A673 (cell line): ENCODE results near the gene DENND6A. TPM values are rescaled to one million over a fixed set of nuclear protein-coding genes. Genes with fewer than 3 reads are reported as not detected.

Experiments
- BruUV-seq: library from RNA; stranded (reverse); fragments of 400-500 nt; replicated peaks from 2 replicates; lab custom pipeline; 2021; lab: Mats Ljungman, UMichigan
- CTCF ChIA-PET: fragments of 300-600 bp; sonication (Branson Sonifier 250); formaldehyde crosslinking; loops from one replicate; lab custom pipeline; 2022; ENCODE audit warnings: antibody characterized with exemption; lab: Charles Lee
- POLR2A ChIA-PET: fragments of 300-600 bp; sonication (Branson Sonifier 250); formaldehyde crosslinking; loops from one replicate; lab custom pipeline; 2022; ENCODE audit warnings: antibody characterized with exemption; ENCODE audit not compliant: low non-redundant PET; lab: Charles Lee
- DNase-seq: peaks from one replicate; pipeline ENCODE4 v3.0.0-alpha.2; 2015; ENCODE audit warnings: low spot score
- H3K27ac ChIP-seq: fragments of 200-600 bp; sonication (generic); 2 replicates; pipeline ENCODE4 v1.5.1; 2016; ENCODE audit warnings: mixed run types, low read depth, mild to moderate bottlenecking, mixed read lengths, antibody characterized with exemption, low read length; ENCODE audit not compliant: poor library complexity, severe bottlenecking
- H3K27me3 ChIP-seq: fragments of 200-600 bp; sonication (generic); replicated peaks from 2 replicates; pipeline ENCODE4 v1.6.1; 2017; ENCODE audit warnings: mixed run types, low read depth, mild to moderate bottlenecking, mixed read lengths, antibody characterized with exemption, low read length; ENCODE audit not compliant: insufficient read depth, poor library complexity
- H3K36me3 ChIP-seq: fragments of 200-600 bp; sonication (generic); 2 replicates; pipeline ENCODE4 v1.6.1; 2016; ENCODE audit warnings: mixed run types, mild to moderate bottlenecking, mixed read lengths, antibody characterized with exemption, low read length; ENCODE audit not compliant: insufficient read depth, poor library complexity, severe bottlenecking
- H3K4me1 ChIP-seq: fragments of 200-600 bp; sonication (generic); 2 replicates; pipeline ENCODE4 v1.6.1; 2017; ENCODE audit warnings: mixed run types, mild to moderate bottlenecking, mixed read lengths, antibody characterized with exemption, low read length; ENCODE audit not compliant: insufficient read depth, poor library complexity, severe bottlenecking
- H3K4me3 ChIP-seq: fragments of 200-600 bp; sonication (generic); 2 replicates; pipeline ENCODE4 v1.5.1; 2016; ENCODE audit warnings: low read depth, mixed run types, mild to moderate bottlenecking, mixed read lengths, low read length; ENCODE audit not compliant: poor library complexity, severe bottlenecking
- H3K9me3 ChIP-seq: fragments of 200-600 bp; sonication (generic); 2 replicates; pipeline ENCODE4 v1.6.1; 2016; ENCODE audit warnings: mixed run types, low read depth, mild to moderate bottlenecking, mixed read lengths, antibody characterized with exemption, low read length; ENCODE audit not compliant: poor library complexity, severe bottlenecking
- EZH2 ChIP-seq: fragments of 200-600 bp; sonication (generic); IDR thresholded peaks from 2 replicates; pipeline ENCODE4 v1.6.1; 2017; ENCODE audit warnings: borderline replicate concordance, low read depth, mild to moderate bottlenecking, mixed read lengths, antibody characterized with exemption, low read length; ENCODE audit not compliant: poor library complexity, severe bottlenecking
- intact Hi-C: fragments of 100-400 bp; cut with micrococcal nuclease; formaldehyde crosslinking; loops from one replicate; pipeline ENCODE4 v1.10.0; 2022; ENCODE audit not compliant: unreplicated experiment
- total RNA-seq: library from RNA; stranded (reverse); gene quantifications from 2 replicates; pipeline ENCODE4 v1.2.3, GENCODE V29; 2021
- TF ChIP-seq, protein P1 (sequence below): fragments of 300-800, 200-600 bp; sonication (generic); conservative IDR thresholded peaks from 2 replicates; pipeline ENCODE4 v1.5.1; 2017; ENCODE audit warnings: low read depth, mild to moderate bottlenecking, antibody characterized with exemption, low read length, moderate library complexity, mixed read lengths

DENND6A gene
- total RNA-seq, 1 experiment from 2014 or later, result 22.1 TPM

- Histone ChIP-seq H3K36me3 (no peaks in the 10 kb centered on the region), H3K27me3 (no peaks in the 10 kb centered on the region), H3K4me1 (no peaks in the 10 kb centered on the region), H3K27ac (no peak overlapping the region), H3K4me3 (no peak overlapping the region), H3K9me3 (no peaks in the 10 kb centered on the region)
- TF ChIP-seq, protein P1, sequence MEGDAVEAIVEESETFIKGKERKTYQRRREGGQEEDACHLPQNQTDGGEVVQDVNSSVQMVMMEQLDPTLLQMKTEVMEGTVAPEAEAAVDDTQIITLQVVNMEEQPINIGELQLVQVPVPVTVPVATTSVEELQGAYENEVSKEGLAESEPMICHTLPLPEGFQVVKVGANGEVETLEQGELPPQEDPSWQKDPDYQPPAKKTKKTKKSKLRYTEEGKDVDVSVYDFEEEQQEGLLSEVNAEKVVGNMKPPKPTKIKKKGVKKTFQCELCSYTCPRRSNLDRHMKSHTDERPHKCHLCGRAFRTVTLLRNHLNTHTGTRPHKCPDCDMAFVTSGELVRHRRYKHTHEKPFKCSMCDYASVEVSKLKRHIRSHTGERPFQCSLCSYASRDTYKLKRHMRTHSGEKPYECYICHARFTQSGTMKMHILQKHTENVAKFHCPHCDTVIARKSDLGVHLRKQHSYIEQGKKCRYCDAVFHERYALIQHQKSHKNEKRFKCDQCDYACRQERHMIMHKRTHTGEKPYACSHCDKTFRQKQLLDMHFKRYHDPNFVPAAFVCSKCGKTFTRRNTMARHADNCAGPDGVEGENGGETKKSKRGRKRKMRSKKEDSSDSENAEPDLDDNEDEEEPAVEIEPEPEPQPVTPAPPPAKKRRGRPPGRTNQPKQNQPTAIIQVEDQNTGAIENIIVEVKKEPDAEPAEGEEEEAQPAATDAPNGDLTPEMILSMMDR, result no peak; the same call in 1 of the 2 replicates
- TF ChIP-seq EZH2, result no peak
- ChIA-PET CTCF (no interaction called here), POLR2A (no interaction called here)
- DNase-seq, result no peak
- intact Hi-C loops, result no loop called here
- BruUV-seq, result no TSS peak
Observed at GRCh38 chr3:57682284-57682683, 10.6 kb downstream of the DENND6A start.

GRCh38 chr3:57681691-57682090 lies 11.2 kb downstream of the DENND6A start:
- intact Hi-C loops, result no loop called here

DNA sequence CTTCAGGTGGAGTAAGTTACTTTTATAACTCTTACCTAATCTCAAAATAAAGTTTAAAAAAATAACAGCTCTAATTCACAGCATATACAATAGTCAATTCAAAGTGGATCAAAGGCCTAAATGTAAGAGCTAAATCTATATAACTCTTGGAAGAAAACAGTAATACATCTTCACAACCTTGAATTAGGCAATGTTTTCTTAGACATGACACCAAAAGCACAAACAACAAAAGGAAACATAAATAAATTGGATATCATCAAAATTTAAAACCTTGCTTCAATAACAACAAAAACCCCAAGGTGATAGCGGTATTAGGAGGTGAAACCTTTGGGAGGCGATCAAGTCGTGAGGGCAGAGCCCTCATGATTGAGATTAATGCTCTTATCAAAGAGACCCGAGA lies 12.8 kb downstream of the DENND6A start:
- no peak overlapping the region for H3K4me3 ChIP-seq
- ChIA-PET POLR2A (no interaction called here), CTCF (no interaction called here)
- H3K36me3 ChIP-seq, result no peaks in the 10 kb centered on the region
- no peak overlapping the region for H3K27ac ChIP-seq
- intact Hi-C loops, result no loop called here
- H3K27me3 ChIP-seq, result no peaks in the 10 kb centered on the region
- no TSS peak for BruUV-seq
- no peaks in the 10 kb centered on the region for H3K9me3 ChIP-seq
- no peak for DNase-seq
- H3K4me1 ChIP-seq, result no peaks in the 10 kb centered on the region
- TF ChIP-seq, protein P1, result no peak
- no peak for TF ChIP-seq EZH2

More at GRCh38 chr3:57681691-57682090, 11.2 kb downstream of the DENND6A start:
- TF ChIP-seq EZH2, result no peak
- H3K27me3 ChIP-seq, result no peaks in the 10 kb centered on the region
- no peaks in the 10 kb centered on the region for H3K36me3 ChIP-seq
- BruUV-seq, result no TSS peak
- no peak overlapping the region for H3K27ac ChIP-seq
- H3K4me3 ChIP-seq, result no peak overlapping the region
- ChIA-PET POLR2A (no interaction called here), CTCF (no interaction called here)
- H3K4me1 ChIP-seq, result no peaks in the 10 kb centered on the region
- no peaks in the 10 kb centered on the region for H3K9me3 ChIP-seq
- no peak for DNase-seq

DNA sequence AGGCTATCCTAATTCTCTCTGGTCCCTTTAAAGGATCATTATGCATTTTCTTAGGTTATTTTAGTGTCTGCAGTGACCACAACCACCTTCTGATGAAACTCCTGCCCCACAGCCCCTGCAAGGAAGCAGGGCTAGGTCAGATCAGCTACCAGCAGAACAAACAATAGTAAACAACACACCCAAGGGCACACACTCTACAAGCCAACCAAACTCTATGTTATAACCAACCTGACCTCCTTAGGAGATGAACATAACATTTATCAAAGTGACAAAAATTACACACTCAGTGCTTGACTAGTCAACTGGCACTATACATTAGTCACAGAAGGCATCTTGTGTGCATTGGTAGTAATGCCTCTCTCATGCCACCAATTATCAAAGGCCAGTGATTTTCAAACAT lies 17.3 kb downstream of the DENND6A start:
- no TSS peak for BruUV-seq
- intact Hi-C loops, result no loop called here
- DNase-seq, result no peak
- Histone ChIP-seq H3K36me3 (no peaks in the 10 kb centered on the region), H3K4me3 (no peak overlapping the region), H3K9me3 (no peaks in the 10 kb centered on the region), H3K27ac (no peak overlapping the region), H3K4me1 (no peaks in the 10 kb centered on the region), H3K27me3 (no peaks in the 10 kb centered on the region)
- TF ChIP-seq, protein P1, result no peak
- TF ChIP-seq EZH2, result no peak
- POLR2A ChIA-PET, result no interaction called here
- CTCF ChIA-PET, result interaction anchor here (0.5 kb wide), 1 partner anchor 34 kb away, joined by 6 read pairs; no protein-coding TSS in a partner anchor
